ENCODE results near the gene TRPV5. TPM values are rescaled to one million over a fixed set of nuclear protein-coding genes. Genes with fewer than 3 reads are reported as not detected.

Gene TRPV5
- total RNA-seq, 2 donors from 2014 or later, result not detected

GRCh38 chr7:142872106-142872675 is 61.4 kb downstream of the TRPV5 start:
- Mint-ChIP-seq H3K27me3 (no peaks in the 10 kb centered on the region), H3K4me1 (ENCODE audit: low read depth in 2 of 2) (no peaks in the 10 kb centered on the region), H3K27ac (no peak overlapping the region), H3K9me3 (no peaks in the 10 kb centered on the region), H3K4me3 (no peak overlapping the region), H3K36me3 (no peaks in the 10 kb centered on the region)
- no peak for DNase-seq (ENCODE audit: low spot score)
- ATAC-seq, result no peak

- H3K27ac Mint-ChIP-seq, result no peak overlapping the region
- H3K4me3 Mint-ChIP-seq, result no peak overlapping the region
- H3K9me3 Mint-ChIP-seq, result no peaks in the 10 kb centered on the region
- H3K4me1 Mint-ChIP-seq (ENCODE audit: low read depth in 2 of 2), result no peaks in the 10 kb centered on the region
- H3K27me3 Mint-ChIP-seq, result no peaks in the 10 kb centered on the region
- H3K36me3 Mint-ChIP-seq, result no peaks in the 10 kb centered on the region
- DNase-seq (ENCODE audit: low spot score), result no peak
- ATAC-seq, result no peak
Observed at GRCh38 chr7:142871260-142872105, 62.1 kb downstream of the TRPV5 start.

GRCh38 chr7:142870566-142871259 is 62.8 kb downstream of the TRPV5 start:
- Mint-ChIP-seq H3K9me3 (no peaks in the 10 kb centered on the region), H3K27ac (no peak overlapping the region), H3K36me3 (no peaks in the 10 kb centered on the region), H3K4me1 (ENCODE audit: low read depth in 2 of 2) (no peaks in the 10 kb centered on the region), H3K4me3 (no peak overlapping the region), H3K27me3 (no peaks in the 10 kb centered on the region)
- ATAC-seq (no peak), DNase-seq (ENCODE audit: low spot score) (no peak)

- no peaks in the 10 kb centered on the region for H3K27me3 Mint-ChIP-seq
- H3K9me3 Mint-ChIP-seq, result no peaks in the 10 kb centered on the region
- ATAC-seq (no peak), DNase-seq (ENCODE audit: low spot score) (no peak)
- no peaks in the 10 kb centered on the region for H3K4me1 Mint-ChIP-seq (ENCODE audit: low read depth in 2 of 2)
- no peaks in the 10 kb centered on the region for H3K36me3 Mint-ChIP-seq
- H3K27ac Mint-ChIP-seq, result no peak overlapping the region
- H3K4me3 Mint-ChIP-seq, result no peak overlapping the region
Observed at GRCh38 chr7:142870147-142870559, 63.4 kb downstream of the TRPV5 start.

GRCh38 chr7:142869434-142869833 is 64.1 kb downstream of the TRPV5 start:
- no peaks in the 10 kb centered on the region for H3K27me3 Mint-ChIP-seq
- ATAC-seq (no peak), DNase-seq (ENCODE audit: low spot score) (no peak)
- no peak overlapping the region for H3K27ac Mint-ChIP-seq
- H3K9me3 Mint-ChIP-seq, result no peaks in the 10 kb centered on the region
- H3K4me3 Mint-ChIP-seq, result no peak overlapping the region
- H3K4me1 Mint-ChIP-seq (ENCODE audit: low read depth in 2 of 2), result no peaks in the 10 kb centered on the region
- H3K36me3 Mint-ChIP-seq, result no peaks in the 10 kb centered on the region

DNA sequence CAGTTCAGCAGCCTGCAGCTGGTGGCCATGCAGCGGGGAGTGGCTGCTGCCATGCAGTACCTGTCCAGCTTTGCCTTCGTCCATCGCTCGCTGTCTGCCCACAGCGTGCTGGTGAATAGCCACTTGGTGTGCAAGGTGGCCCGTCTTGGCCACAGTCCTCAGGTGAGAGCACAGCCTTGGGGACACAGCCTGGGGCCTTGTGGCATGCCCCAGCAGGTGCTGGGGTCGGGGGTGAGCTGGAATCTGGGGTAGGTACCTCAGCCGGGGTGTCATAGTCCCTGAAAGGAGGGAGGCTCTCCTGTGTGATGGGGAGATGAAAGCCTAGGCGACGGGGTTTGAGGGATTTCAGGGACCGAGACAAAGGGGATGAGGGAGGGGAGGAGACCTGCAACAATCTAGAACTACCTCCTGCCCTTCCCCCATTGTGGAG is 64.5 kb downstream of the TRPV5 start:
- DNase-seq (ENCODE audit: low spot score), result no peak
- H3K36me3 Mint-ChIP-seq, result no peaks in the 10 kb centered on the region
- H3K4me3 Mint-ChIP-seq, result no peak overlapping the region
- ATAC-seq, result no peak
- H3K4me1 Mint-ChIP-seq (ENCODE audit: low read depth in 2 of 2), result no peaks in the 10 kb centered on the region
- H3K9me3 Mint-ChIP-seq, result no peaks in the 10 kb centered on the region
- no peaks in the 10 kb centered on the region for H3K27me3 Mint-ChIP-seq
- no peak overlapping the region for H3K27ac Mint-ChIP-seq

DNA sequence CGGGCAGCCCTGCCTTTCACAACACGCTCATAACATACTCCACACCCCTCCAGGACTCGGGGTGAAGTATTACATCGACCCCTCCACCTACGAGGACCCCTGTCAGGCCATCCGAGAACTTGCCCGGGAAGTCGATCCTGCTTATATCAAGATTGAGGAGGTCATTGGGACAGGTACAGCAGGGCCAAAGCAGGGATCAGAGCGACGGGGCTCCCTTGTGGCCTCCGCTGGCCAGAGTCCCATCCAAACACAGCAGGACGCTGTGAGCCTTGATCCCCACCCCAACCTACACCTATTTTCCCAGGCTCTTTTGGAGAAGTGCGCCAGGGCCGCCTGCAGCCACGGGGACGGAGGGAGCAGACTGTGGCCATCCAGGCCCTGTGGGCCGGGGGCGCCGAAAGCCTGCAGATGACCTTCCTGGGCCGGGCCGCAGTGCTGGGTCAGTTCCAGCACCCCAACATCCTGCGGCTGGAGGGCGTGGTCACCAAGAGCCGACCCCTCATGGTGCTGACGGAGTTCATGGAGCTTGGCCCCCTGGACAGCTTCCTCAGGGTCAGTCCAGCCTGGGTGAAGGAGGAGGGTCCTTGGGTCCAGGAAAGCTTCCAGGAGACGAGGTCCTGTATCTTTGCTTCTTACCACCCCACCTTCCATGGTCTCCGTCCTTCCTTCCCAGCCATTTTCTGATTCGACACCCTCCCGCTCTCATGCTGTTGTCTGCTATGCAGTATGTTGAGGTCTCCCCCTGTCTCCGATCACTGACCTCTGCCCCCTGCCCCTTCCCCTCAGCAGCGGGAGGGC is 65.2 kb downstream of the TRPV5 start:
- no peak overlapping the region for H3K27ac Mint-ChIP-seq
- ATAC-seq, result no peak
- H3K36me3 Mint-ChIP-seq, result no peaks in the 10 kb centered on the region
- H3K4me3 Mint-ChIP-seq, result no peak overlapping the region
- no peaks in the 10 kb centered on the region for H3K9me3 Mint-ChIP-seq
- H3K27me3 Mint-ChIP-seq, result no peaks in the 10 kb centered on the region
- H3K4me1 Mint-ChIP-seq (ENCODE audit: low read depth in 2 of 2), result no peaks in the 10 kb centered on the region
- no peak for DNase-seq (ENCODE audit: low spot score)

GRCh38 chr7:142867398-142868187 is 66.0 kb downstream of the TRPV5 start:
- Mint-ChIP-seq H3K4me3 (no peak overlapping the region), H3K36me3 (no peaks in the 10 kb centered on the region), H3K27ac (no peak overlapping the region), H3K27me3 (no peaks in the 10 kb centered on the region), H3K9me3 (no peaks in the 10 kb centered on the region), H3K4me1 (ENCODE audit: low read depth in 2 of 2) (no peaks in the 10 kb centered on the region)
- no peak for DNase-seq (ENCODE audit: low spot score)
- no peak for ATAC-seq

- H3K9me3 Mint-ChIP-seq, result no peaks in the 10 kb centered on the region
- no peaks in the 10 kb centered on the region for H3K36me3 Mint-ChIP-seq
- H3K4me1 Mint-ChIP-seq (ENCODE audit: low read depth in 2 of 2), result no peaks in the 10 kb centered on the region
- no peak overlapping the region for H3K27ac Mint-ChIP-seq
- ATAC-seq, result no peak
- H3K27me3 Mint-ChIP-seq, result no peaks in the 10 kb centered on the region
- H3K4me3 Mint-ChIP-seq, result no peak overlapping the region
- DNase-seq (ENCODE audit: low spot score), result no peak
Observed at GRCh38 chr7:142867097-142867378, 66.5 kb downstream of the TRPV5 start.

DNA sequence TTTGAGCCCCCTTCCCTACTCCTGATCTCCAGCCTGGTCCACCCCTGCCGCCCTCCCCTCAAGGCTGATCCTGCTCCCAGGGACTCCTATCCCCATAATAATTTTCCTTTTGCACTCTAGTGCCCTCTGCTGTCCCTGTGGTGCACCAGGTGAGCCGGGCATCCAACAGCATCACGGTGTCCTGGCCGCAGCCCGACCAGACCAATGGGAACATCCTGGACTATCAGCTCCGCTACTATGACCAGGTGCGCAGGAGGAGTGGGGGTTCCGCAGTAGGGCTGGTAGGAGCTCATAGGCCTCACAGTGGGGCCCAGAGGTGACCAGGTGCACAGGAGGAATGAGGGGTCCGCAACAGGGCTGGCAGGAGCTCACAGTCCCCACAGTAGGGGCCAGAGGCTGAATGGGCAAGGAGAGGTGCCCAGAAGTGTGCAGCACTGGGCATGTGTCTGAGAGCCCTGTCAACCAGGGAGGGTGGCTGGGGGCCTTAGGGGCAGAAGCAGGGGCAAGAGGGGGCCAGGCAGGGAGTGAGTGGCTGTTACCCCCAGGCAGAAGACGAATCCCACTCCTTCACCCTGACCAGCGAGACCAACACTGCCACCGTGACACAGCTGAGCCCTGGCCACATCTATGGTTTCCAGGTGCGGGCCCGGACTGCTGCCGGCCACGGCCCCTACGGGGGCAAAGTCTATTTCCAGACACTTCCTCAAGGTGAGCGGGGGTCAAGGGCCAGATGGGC is 67.0 kb downstream of the TRPV5 start:
- H3K27ac Mint-ChIP-seq, result no peak overlapping the region
- H3K36me3 Mint-ChIP-seq, result no peaks in the 10 kb centered on the region
- no peaks in the 10 kb centered on the region for H3K27me3 Mint-ChIP-seq
- ATAC-seq (no peak), DNase-seq (ENCODE audit: low spot score) (no peak)
- H3K4me3 Mint-ChIP-seq, result no peak overlapping the region
- no peaks in the 10 kb centered on the region for H3K9me3 Mint-ChIP-seq
- no peaks in the 10 kb centered on the region for H3K4me1 Mint-ChIP-seq (ENCODE audit: low read depth in 2 of 2)

DNA sequence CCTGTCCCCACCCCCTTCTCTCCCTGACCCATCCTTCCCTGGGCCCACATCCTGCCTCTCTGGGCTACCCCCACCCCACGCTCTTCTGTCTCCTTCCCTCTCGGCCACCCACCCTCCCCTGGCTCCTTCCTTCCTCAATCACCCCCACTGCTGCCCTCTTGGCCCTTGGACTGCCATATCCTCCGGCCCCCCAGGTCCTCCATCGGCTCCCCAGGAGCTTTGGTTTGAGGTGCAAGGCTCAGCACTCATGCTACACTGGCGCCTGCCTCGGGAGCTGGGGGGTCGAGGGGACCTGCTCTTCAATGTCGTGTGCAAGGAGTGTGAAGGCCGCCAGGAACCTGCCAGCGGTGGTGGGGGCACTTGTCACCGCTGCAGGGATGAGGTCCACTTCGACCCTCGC is 67.8 kb downstream of the TRPV5 start:
- ATAC-seq, result no peak

GRCh38 chr7:142864980-142865747 is 68.4 kb downstream of the TRPV5 start:
- H3K36me3 Mint-ChIP-seq, result no peaks in the 10 kb centered on the region

More for the DNA sequence above, 67.8 kb downstream of the TRPV5 start:
- no peak overlapping the region for H3K4me3 Mint-ChIP-seq
- no peaks in the 10 kb centered on the region for H3K36me3 Mint-ChIP-seq
- H3K27ac Mint-ChIP-seq, result no peak overlapping the region
- H3K9me3 Mint-ChIP-seq, result no peaks in the 10 kb centered on the region
- no peaks in the 10 kb centered on the region for H3K27me3 Mint-ChIP-seq
- no peak for DNase-seq (ENCODE audit: low spot score)
- H3K4me1 Mint-ChIP-seq (ENCODE audit: low read depth in 2 of 2), result no peaks in the 10 kb centered on the region

More at GRCh38 chr7:142864980-142865747, 68.4 kb downstream of the TRPV5 start:
- Mint-ChIP-seq H3K27ac (no peak overlapping the region), H3K4me1 (ENCODE audit: low read depth in 2 of 2) (no peaks in the 10 kb centered on the region), H3K4me3 (no peak overlapping the region), H3K9me3 (no peaks in the 10 kb centered on the region), H3K27me3 (no peaks in the 10 kb centered on the region)
- no peak for ATAC-seq
- no peak for DNase-seq (ENCODE audit: low spot score)
